RWPE1 (cell line): ENCODE results near the gene CYP4F2.
"Not testable (repeated sequence)": the region's sequence is repeated elsewhere in the genome, so short reads cannot be mapped to it uniquely, and the experiment has no call there.

ENCODE experiments used
- CTCF ChIA-PET: fragments of 350-600 bp; sonication (Branson Sonifier 250); formaldehyde crosslinking; extraction: SDS; loops from one replicate; lab custom pipeline; 2021; lab: Yijun Ruan, JAX
- POLR2A ChIA-PET: fragments of 400-600 bp; formaldehyde crosslinking; extraction: SDS; loops from one replicate; lab custom pipeline; 2020; ENCODE audit warnings: antibody characterized with exemption; ENCODE audit not compliant: low non-redundant PET; lab: Yijun Ruan, JAX
- DNase-seq: peaks from one replicate; pipeline ENCODE4 v3.0.0; 2012; ENCODE audit warnings: low spot score
- H3K27ac ChIP-seq: fragments of 450-650 bp; 2 replicates; pipeline ENCODE4 v1.5.1; 2017
- TF ChIP-seq, protein P1 (sequence below): fragments of 450-650 bp; conservative IDR thresholded peaks from 2 replicates; pipeline ENCODE4 v1.5.1; 2017; ENCODE audit warnings: low read depth, mild to moderate bottlenecking

Gene CYP4F2

DNA sequence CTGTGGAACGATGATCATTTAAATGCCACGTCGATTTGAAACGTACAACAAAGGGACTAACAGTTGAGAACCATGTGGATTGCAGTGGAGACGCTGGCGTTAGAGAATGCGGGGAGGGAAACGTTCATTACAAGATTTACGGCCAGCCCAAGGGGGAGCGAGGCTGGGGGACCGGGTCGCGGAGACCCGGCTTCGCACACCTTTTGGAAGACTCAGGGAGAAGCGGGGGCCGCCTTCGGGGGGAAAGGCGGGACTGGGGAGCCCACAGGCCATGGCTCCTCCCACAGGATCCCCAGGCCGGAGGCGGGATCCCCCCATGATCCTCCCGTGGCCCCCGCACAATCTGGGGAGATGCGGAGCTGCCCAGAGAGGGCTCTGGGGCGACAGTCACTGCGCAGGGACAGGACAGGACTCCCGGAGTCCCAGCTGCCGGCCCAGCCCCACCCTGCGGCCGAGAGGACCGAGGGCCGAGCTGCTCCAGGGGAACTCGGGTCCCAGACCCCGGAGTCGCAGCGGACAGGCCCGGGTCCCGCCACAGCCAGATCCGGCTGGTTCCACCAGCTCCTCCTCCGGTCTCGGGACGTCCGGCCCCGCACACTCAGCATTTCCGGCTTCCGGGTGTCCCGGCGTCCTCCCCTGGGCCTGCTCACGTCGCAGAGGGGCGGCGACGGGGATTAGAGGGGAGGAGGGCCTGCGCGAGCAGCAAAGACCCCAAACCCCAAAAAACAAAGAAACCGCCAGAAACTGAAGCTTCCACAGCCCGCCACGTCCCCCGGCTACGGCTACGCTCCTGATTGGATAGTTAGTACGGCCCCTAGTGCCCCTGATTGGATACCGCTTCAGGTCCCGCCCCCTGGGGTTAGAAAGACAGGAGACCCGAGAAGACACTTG, 61.3 kb downstream of the CYP4F2 start:
- peak; percentile 99 for DNase-seq
- H3K27ac ChIP-seq = peak overlapping the region; percentile 99
- ChIA-PET POLR2A (interaction anchor here (0.5 to 0.9 kb wide), 4 partner anchors 10 to 271 kb away, joined by 3 to 4 read pairs (median 3); no protein-coding TSS in a partner anchor), CTCF (interaction anchor here (1.7 kb wide), 1 partner anchor 27 kb away, joined by 5 read pairs; no protein-coding TSS in a partner anchor)
- TF ChIP-seq, protein P1, sequence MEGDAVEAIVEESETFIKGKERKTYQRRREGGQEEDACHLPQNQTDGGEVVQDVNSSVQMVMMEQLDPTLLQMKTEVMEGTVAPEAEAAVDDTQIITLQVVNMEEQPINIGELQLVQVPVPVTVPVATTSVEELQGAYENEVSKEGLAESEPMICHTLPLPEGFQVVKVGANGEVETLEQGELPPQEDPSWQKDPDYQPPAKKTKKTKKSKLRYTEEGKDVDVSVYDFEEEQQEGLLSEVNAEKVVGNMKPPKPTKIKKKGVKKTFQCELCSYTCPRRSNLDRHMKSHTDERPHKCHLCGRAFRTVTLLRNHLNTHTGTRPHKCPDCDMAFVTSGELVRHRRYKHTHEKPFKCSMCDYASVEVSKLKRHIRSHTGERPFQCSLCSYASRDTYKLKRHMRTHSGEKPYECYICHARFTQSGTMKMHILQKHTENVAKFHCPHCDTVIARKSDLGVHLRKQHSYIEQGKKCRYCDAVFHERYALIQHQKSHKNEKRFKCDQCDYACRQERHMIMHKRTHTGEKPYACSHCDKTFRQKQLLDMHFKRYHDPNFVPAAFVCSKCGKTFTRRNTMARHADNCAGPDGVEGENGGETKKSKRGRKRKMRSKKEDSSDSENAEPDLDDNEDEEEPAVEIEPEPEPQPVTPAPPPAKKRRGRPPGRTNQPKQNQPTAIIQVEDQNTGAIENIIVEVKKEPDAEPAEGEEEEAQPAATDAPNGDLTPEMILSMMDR = no peak

DNA sequence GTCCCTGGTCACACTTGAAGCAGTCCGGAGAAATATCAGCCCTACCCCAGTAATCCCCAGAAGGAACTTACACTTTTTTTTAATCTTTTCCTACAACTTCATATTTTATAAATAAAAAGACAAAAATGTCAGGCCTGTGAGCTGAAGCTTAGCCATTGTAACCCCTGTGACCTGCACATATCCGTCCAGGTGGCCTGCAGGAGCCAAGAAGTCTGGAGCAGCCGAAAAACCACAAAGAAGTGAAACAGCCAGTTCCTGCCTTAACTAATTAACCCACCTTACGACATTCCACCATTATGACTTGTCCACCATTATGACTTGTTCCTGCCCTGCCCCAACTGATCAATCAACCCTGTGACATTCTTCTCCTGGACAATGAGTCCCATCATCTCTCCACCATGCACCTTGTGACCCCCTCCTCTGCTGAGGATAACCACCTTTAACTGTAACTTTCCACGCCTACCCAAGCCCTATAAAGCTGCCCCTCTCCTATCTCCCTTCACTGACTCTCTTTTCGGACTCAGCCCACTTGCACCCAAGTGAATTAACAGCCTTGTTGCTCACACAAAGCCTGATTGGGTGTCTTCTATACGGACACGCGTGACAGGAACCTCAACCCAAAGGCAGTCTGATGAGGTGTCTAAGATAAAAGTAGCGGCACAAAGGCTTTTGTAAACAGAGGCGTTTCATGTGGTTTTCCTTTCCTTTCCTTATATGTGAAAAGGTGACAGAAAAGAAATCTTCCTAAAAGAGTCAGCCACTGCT, 62.1 kb downstream of the CYP4F2 start:
- peak overlapping the region; percentile 99 for H3K27ac ChIP-seq
- POLR2A ChIA-PET = interaction anchor here (0.9 kb wide), 1 partner anchor 34 kb away, joined by 3 read pairs; no protein-coding TSS in a partner anchor
- CTCF ChIA-PET = interaction anchor here (0.6 kb wide), 1 partner anchor 34 kb away, joined by 3 read pairs; no protein-coding TSS in a partner anchor
- DNase-seq = not testable (repeated sequence)

DNA sequence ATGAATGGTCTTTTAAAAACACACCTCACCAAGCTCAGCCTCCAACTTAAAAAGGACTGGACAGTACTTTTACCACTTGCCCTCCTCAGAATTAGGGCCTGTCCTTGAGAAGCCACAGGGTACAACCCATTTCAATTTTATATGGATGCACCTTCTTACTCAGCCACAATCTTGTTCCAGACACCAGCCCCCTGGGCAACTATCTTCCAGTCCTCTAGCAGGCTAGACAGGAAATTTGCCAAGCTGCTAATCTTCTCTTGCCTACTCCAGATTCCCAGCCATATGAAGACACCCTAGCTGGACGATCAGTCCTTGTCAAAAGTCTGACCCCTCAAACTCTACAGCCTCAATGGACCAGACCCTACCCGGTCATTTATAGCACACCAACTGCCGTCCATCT, 63.6 kb downstream of the CYP4F2 start:
- DNase-seq, CTCF ChIA-PET, H3K27ac ChIP-seq: not testable (repeated sequence)
- POLR2A ChIA-PET = interaction anchor here (0.6 kb wide), 1 partner anchor 10 kb away, joined by 8 read pairs; no protein-coding TSS in a partner anchor

DNA sequence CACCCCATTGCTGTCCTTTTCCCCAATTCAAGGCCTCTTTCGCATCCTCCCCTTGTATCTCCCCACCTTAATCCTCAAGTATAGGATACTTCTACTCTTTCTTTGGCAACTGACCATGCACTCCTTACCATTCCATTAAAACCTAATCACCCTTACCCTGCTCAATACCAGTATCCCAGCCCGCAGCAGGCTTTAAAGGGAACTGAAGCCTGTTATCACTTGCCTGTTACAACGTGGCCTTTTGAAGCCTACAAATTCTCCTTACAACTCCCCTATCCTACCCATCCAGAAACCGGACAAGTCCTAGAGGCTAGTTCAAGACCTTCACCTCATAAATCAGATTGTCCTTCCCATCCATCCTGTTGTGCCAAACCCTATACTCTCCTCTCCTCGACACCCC, 66.2 kb downstream of the CYP4F2 start:
- POLR2A ChIA-PET = no interaction called here
- TF ChIP-seq, protein P1 = no peak
- no peak for DNase-seq
- no peak overlapping the region for H3K27ac ChIP-seq
- CTCF ChIA-PET = no interaction called here

DNA sequence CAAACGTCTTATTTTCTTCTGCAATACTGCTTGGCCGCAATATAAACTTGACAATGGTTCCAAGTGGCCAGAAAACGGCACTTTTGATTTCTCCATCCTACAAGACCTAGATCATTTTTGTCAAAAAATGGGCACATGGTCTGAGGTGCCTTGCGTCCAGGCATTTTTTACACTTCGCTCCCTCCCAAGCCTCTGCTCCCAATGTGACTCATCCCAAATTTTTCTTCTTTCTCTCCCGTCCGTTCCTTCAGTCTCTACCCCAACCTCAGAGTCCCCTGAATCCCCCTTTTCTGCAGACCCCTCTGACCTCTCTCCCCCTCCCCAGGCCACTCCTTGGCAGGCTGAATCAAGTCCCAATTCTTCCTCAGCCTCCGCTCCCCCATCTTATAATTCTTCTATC, 68.1 kb downstream of the CYP4F2 start:
- CTCF ChIA-PET = no interaction called here
- TF ChIP-seq, protein P1 = no peak
- no peak for DNase-seq
- POLR2A ChIA-PET = no interaction called here
- no peak overlapping the region for H3K27ac ChIP-seq

DNA sequence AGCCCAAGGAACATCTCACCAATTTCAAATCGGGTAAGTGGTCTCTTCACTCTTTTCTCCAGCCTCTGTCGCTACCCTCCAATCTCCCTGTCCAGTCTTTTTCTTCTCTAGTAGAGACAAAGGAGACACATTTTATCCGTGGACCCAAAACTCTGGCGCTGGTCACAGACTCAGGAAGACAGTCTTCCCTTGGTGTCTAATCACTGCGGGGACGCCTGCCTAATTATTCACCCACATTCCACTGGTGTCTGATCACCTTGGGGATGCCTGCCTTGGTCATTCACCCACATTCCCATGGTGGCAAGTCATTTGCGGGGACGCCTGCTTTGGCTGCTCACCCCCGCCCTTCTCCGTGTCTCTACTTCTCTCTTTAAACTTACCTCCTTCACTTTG, 68.6 kb downstream of the CYP4F2 start:
- POLR2A ChIA-PET = no interaction called here
- no peak overlapping the region for H3K27ac ChIP-seq
- no peak for DNase-seq
- CTCF ChIA-PET = no interaction called here
- TF ChIP-seq, protein P1 = no peak

DNA sequence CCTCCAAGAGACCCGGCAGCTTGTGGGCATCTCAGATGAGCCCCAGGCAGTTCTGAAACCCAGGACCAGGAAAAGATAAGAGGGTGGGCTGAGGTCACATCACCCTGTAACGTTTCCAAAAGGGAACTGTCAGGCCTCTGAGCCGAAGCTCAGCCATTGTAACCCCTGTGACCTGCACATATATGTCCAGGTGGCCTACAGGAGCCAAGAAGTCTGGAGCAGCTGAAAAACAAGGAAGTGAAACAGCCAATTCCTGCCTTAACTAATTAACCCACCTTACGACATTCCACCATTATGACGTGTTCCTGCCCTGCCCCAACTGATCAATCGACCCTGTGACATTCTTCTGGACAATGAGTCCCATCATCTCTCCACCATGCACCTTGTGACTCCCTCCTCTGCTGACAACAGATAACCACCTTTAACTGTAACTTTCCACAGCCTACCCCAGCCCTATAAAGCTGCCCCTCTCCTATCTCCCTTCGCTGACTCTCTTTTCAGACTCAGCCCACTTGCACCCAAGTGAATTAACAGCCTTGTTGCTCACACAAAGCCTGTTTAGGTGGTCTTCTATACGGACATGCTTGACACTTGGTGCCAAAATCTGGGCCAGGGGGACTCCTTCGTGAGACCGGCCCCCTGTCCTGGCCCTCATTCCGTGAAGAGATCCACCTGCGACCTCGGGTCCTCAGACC, 69.1 kb downstream of the CYP4F2 start:
- H3K27ac ChIP-seq, DNase-seq, POLR2A ChIA-PET, CTCF ChIA-PET: not testable (repeated sequence)
